GM19372 (cell line): Measurements from ENCODE around the gene JAK2.

Experiments
- ATAC-seq: cut with Tn5 transposase; IDR thresholded peaks from one replicate; pipeline ENCODE4 v1.9.1; 2021; ENCODE audit warnings: mild to moderate bottlenecking, low read depth, moderate library complexity; ENCODE audit not compliant: unreplicated experiment

Gene JAK2

GRCh38 chr9:5113994-5114748 is 129.1 kb downstream of the JAK2 start:
- ATAC-seq: no peak

- no peak for ATAC-seq
These were observed 137.0 kb downstream of the JAK2 start for GRCh38 chr9:5122116-5122515.

- no peak for ATAC-seq
These were observed 137.4 kb downstream of the JAK2 start for GRCh38 chr9:5122516-5122915.

- no peak for ATAC-seq
These were observed 155.1 kb downstream of the JAK2 start for GRCh38 chr9:5140151-5140550.

- ATAC-seq: no peak
These were observed 159.1 kb downstream of the JAK2 start for GRCh38 chr9:5144217-5144616.

GRCh38 chr9:5146241-5146640 is 161.2 kb downstream of the JAK2 start:
- ATAC-seq: no peak
